RWPE1 (cell line): ENCODE results near the gene CRY1.

Source experiments
- CTCF ChIA-PET: fragments of 350-600 bp; sonication (Branson Sonifier 250); formaldehyde crosslinking; extraction: SDS; loops from one replicate; lab custom pipeline; 2021; lab: Yijun Ruan, JAX
- POLR2A ChIA-PET: fragments of 400-600 bp; formaldehyde crosslinking; extraction: SDS; loops from one replicate; lab custom pipeline; 2020; ENCODE audit warnings: antibody characterized with exemption; ENCODE audit not compliant: low non-redundant PET; lab: Yijun Ruan, JAX
- DNase-seq: peaks from one replicate; pipeline ENCODE4 v3.0.0; 2012; ENCODE audit warnings: low spot score
- H3K27ac ChIP-seq: fragments of 450-650 bp; 2 replicates; pipeline ENCODE4 v1.5.1; 2017
- TF ChIP-seq, protein P1 (sequence below): fragments of 450-650 bp; conservative IDR thresholded peaks from 2 replicates; pipeline ENCODE4 v1.5.1; 2017; ENCODE audit warnings: low read depth, mild to moderate bottlenecking

Gene CRY1

GRCh38 chr12:107125833-107126232 is 32.5 kb upstream of the CRY1 start:
- no peak for DNase-seq
- no peak overlapping the region for H3K27ac ChIP-seq
- ChIA-PET CTCF (interaction anchor here (0.7 to 1.4 kb wide), 4 partner anchors 109 to 485 kb away, joined by 3 to 5 read pairs (median 4); no protein-coding TSS in a partner anchor), POLR2A (no interaction called here)
- TF ChIP-seq, protein P1, sequence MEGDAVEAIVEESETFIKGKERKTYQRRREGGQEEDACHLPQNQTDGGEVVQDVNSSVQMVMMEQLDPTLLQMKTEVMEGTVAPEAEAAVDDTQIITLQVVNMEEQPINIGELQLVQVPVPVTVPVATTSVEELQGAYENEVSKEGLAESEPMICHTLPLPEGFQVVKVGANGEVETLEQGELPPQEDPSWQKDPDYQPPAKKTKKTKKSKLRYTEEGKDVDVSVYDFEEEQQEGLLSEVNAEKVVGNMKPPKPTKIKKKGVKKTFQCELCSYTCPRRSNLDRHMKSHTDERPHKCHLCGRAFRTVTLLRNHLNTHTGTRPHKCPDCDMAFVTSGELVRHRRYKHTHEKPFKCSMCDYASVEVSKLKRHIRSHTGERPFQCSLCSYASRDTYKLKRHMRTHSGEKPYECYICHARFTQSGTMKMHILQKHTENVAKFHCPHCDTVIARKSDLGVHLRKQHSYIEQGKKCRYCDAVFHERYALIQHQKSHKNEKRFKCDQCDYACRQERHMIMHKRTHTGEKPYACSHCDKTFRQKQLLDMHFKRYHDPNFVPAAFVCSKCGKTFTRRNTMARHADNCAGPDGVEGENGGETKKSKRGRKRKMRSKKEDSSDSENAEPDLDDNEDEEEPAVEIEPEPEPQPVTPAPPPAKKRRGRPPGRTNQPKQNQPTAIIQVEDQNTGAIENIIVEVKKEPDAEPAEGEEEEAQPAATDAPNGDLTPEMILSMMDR = no peak

GRCh38 chr12:107122452-107122958 is 29.2 kb upstream of the CRY1 start:
- ChIA-PET CTCF (no interaction called here), POLR2A (no interaction called here)
- no peak for DNase-seq
- TF ChIP-seq, protein P1 = no peak
- no peak overlapping the region for H3K27ac ChIP-seq

GRCh38 chr12:107119091-107119490 is 25.7 kb upstream of the CRY1 start:
- TF ChIP-seq, protein P1 = no peak
- POLR2A ChIA-PET = no interaction called here
- no peak for DNase-seq
- H3K27ac ChIP-seq = no peak overlapping the region
- CTCF ChIA-PET = interaction anchor here (1.0 kb wide), 1 partner anchor 12 kb away, joined by 4 read pairs; no protein-coding TSS in a partner anchor

GRCh38 chr12:107118624-107119023 is 25.3 kb upstream of the CRY1 start:
- POLR2A ChIA-PET = no interaction called here
- DNase-seq = no peak
- CTCF ChIA-PET = no interaction called here
- TF ChIP-seq, protein P1 = no peak
- no peak overlapping the region for H3K27ac ChIP-seq

DNA sequence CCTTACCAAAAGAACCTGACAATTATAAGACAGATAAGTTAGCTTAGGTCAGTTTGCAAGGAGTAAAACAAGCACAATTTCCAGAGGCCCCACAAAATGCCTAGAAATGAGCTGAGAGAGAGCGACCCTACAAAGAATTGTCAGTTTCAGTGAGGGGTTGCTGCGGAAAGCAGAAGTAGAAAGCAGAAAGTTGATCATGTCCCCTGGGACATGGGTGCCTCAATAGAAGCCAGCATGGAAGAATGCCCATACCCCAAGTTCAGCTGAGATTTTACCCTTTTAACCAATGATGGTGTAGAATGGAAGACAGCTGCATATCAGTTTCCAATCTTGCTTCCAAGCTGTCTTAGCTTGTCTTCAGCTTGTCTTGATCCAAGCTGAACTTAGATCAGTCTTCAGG is 21.8 kb upstream of the CRY1 start:
- POLR2A ChIA-PET = no interaction called here
- TF ChIP-seq, protein P1 = no peak
- CTCF ChIA-PET = interaction anchor here (1.1 kb wide), 1 partner anchor 17 kb away, joined by 3 read pairs; no protein-coding TSS in a partner anchor
- H3K27ac ChIP-seq = no peak overlapping the region
- DNase-seq = no peak

DNA sequence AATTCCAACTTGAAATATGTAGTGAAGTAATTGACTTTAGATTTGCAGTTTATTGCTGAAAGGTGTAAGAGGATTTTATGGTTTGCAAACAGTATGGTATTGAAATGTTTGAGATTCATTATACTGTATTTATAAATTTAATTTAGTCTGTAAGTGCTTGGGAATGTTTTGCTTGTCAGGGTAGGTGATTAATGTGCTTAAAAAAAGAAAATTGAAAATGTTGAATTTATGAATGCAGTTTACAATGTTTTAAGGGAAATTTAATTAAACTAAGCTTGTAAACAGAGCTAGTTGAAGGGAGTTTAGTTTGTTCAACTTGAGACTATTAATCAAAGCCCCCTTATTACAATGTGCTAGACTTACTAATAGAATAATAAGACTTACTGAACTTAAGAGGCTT is 18.0 kb upstream of the CRY1 start:
- TF ChIP-seq, protein P1 = no peak
- ChIA-PET POLR2A (no interaction called here), CTCF (no interaction called here)
- no peak overlapping the region for H3K27ac ChIP-seq
- DNase-seq = no peak
